ENCODE results near the gene KCTD16. TPM values are rescaled to one million over a fixed set of nuclear protein-coding genes. Genes with fewer than 3 reads are reported as not detected.
A peak's percentile ranks its signal among the peaks of the same experiment; 100 is the strongest.

The KCTD16 gene
- total and polyA plus RNA-seq, 8 donors: 0.57 to 6.6 (median 3.2) TPM

DNA sequence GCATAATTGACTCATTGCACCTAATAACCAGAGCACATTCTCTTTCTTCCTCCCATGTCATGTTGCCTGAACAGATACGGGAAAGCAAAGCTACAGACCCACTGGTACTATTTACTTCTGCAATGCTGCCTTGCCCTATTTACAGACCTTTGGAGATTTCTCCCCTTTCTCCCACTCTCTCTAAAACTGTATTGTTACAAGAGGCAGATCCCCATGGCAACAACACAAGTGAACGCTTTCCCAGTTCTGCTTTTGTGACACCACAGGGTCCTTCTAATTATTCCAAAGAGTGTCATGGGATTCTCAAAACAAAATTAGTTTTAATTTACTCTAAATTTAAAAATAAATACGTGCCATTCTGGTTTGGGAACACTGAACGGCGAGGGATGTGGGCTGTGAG is 104.7 kb downstream of the KCTD16 start:
- H3K4me3 ChIP-seq: no peak overlapping the region
- no peak for FAIRE-seq

GRCh38 chr5:144276034-144276822 is 105.6 kb downstream of the KCTD16 start:
- intact Hi-C loops (cut with DNase I): no loop called here
- no peaks in the 10 kb centered on the region for H3K4me1 ChIP-seq
- no peaks in the 10 kb centered on the region for H3K36me3 ChIP-seq
- H3K9me3 ChIP-seq: no peaks in the 10 kb centered on the region
- DNase-seq (no peak), FAIRE-seq (no peak), ATAC-seq (no peak)
- 78 to 79% methylated on average over 5 of the region's 5 CpGs for WGBS, 2 donors
- no peaks in the 10 kb centered on the region for H3K27me3 ChIP-seq
- no peak overlapping the region for H3K4me3 ChIP-seq
- H3K27ac ChIP-seq: no peak overlapping the region
- no peak for TF ChIP-seq CTCF (IDR thresholded peaks at IDR 0.05)

More for the DNA sequence above, 104.7 kb downstream of the KCTD16 start:
- H3K9me3 ChIP-seq: no peaks in the 10 kb centered on the region
- H3K27me3 ChIP-seq: no peaks in the 10 kb centered on the region
- no peak for DNase-seq
- WGBS, 2 donors: 85 to 92% methylated on average over 5 of the region's 5 CpGs
- H3K4me1 ChIP-seq: peaks cover 0 to 4% (median 0%) of the 10 kb centered on the region in 3 donors
- peak in 2 of 4 donors; percentile 23 to 36 for ATAC-seq
- no peak for TF ChIP-seq CTCF (IDR thresholded peaks at IDR 0.05)
- H3K27ac ChIP-seq: no peak overlapping the region
- no peaks in the 10 kb centered on the region for H3K36me3 ChIP-seq
- intact Hi-C loops (cut with DNase I): no loop called here

GRCh38 chr5:144281784-144282183 is 111.1 kb downstream of the KCTD16 start:
- H3K4me1 ChIP-seq: peaks cover 4 to 5% (median 4%) of the 10 kb centered on the region in 3 donors
- no peak for TF ChIP-seq CTCF (IDR thresholded peaks at IDR 0.05)
- H3K4me3 ChIP-seq: no peak overlapping the region
- 55 to 60% methylated on average over 1 of the region's 1 CpG for WGBS, 2 donors
- H3K9me3 ChIP-seq: no peaks in the 10 kb centered on the region
- no peak overlapping the region for H3K27ac ChIP-seq
- no peak for DNase-seq
- no peak for FAIRE-seq
- no peaks in the 10 kb centered on the region for H3K36me3 ChIP-seq
- ATAC-seq: no peak
- intact Hi-C loops (cut with DNase I): no loop called here
- H3K27me3 ChIP-seq: no peaks in the 10 kb centered on the region

GRCh38 chr5:144284036-144284435 is 113.4 kb downstream of the KCTD16 start:
- peak; percentile 50 to 76 (median 54) for ATAC-seq
- WGBS, 2 donors: 95 to 96% methylated on average over 2 of the region's 2 CpGs
- intact Hi-C loops (cut with DNase I): no loop called here

More at GRCh38 chr5:144284036-144284435, 113.4 kb downstream of the KCTD16 start:
- Histone ChIP-seq H3K27ac (no peak overlapping the region), H3K36me3 (no peaks in the 10 kb centered on the region), H3K4me1 (peaks cover 4 to 5% (median 4%) of the 10 kb centered on the region in 3 donors), H3K9me3 (no peaks in the 10 kb centered on the region), H3K4me3 (no peak overlapping the region), H3K27me3 (no peaks in the 10 kb centered on the region)
- no peak for TF ChIP-seq CTCF (IDR thresholded peaks at IDR 0.05)
- FAIRE-seq: no peak
- no peak for DNase-seq
